Esophagus muscularis mucosa (tissue), 4 donors: ENCODE results near the gene SCUBE2.

Source experiments
- EP300 ChIP-seq: sonication (generic); formaldehyde crosslinking; IDR thresholded peaks from one replicate; pipeline ENCODE4 v1.6.1; 2017; ENCODE audit warnings: antibody characterized with exemption
- POLR2A ChIP-seq: fragments of 450-650 bp; IDR thresholded peaks from one replicate; pipeline ENCODE4 v1.6.1; 2017; ENCODE audit warnings: antibody characterized with exemption, moderate library complexity, mild to moderate bottlenecking, low read depth
- POLR2AphosphoS5 ChIP-seq, 2 donors: sonication (generic); formaldehyde crosslinking; IDR thresholded peaks; one replicate each; pipeline ENCODE4 v1.6.1; 2017; ENCODE audit warnings: antibody characterized with exemption in 2 of 2
- TF ChIP-seq, protein P1 (sequence below), 3 experiments: fragments of 200-600 bp in 2 of 3; fragments of 450-650 bp in 1 of 3; sonication (generic) in 2 of 3; IDR thresholded peaks; one replicate each; pipeline ENCODE4 v1.5.1; 2017 to 2019; ENCODE audit warnings: antibody characterized with exemption in 3 of 3, mild to moderate bottlenecking in 2 of 3, moderate library complexity in 1 of 3

DNA sequence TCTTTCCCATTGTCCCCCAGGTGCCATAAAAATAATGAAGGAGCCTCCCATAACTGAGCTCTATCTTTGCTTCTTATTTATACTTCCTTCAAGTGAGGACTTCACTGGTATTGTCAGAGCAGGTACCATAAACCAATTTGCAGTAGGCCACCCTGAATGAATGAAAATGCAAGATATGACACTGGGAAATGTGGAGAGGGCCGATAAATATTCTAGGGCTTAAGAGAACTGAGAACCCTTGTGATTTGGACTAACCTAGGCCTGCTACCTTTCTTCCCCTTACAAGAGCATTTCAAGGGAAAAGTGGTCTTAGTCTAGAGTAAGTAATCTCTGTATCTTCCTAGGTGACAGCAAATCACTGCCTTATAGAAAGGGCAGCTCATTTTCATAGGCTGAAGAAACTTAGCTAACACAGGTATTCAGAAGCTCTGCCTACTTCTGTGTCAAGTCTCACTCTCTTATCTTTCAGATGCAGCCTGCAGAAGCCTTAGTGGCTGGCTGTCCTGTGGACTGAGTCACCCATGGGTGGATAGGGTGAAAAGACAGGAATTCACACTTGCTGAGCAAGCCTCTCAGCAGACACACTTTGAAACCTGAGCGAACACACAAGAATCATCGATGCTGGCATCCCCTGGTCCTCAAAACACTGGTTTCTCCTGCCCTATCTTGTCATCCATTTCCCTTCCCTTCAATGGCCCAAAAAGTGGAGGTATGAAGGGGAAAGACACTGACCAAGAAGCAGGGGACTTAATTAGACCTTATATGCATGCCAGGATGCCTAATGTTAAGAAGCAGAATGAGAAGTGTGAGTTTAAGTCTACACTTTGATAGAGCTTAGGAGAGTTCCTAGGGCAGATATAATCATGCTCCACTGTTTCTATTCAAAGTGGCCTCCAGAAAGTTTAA, 102.8 kb downstream of the SCUBE2 start:
- TF ChIP-seq, protein P1, sequence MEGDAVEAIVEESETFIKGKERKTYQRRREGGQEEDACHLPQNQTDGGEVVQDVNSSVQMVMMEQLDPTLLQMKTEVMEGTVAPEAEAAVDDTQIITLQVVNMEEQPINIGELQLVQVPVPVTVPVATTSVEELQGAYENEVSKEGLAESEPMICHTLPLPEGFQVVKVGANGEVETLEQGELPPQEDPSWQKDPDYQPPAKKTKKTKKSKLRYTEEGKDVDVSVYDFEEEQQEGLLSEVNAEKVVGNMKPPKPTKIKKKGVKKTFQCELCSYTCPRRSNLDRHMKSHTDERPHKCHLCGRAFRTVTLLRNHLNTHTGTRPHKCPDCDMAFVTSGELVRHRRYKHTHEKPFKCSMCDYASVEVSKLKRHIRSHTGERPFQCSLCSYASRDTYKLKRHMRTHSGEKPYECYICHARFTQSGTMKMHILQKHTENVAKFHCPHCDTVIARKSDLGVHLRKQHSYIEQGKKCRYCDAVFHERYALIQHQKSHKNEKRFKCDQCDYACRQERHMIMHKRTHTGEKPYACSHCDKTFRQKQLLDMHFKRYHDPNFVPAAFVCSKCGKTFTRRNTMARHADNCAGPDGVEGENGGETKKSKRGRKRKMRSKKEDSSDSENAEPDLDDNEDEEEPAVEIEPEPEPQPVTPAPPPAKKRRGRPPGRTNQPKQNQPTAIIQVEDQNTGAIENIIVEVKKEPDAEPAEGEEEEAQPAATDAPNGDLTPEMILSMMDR (IDR thresholded peaks at IDR 0.05), result no peak
- no peak for TF ChIP-seq POLR2A
- TF ChIP-seq POLR2AphosphoS5 (IDR thresholded peaks at IDR 0.05), result no peak
- TF ChIP-seq EP300, result no peak
